Large intestine (tissue), 3 donors: ENCODE data around the gene C11orf68. TPM values are rescaled to one million over a fixed set of nuclear protein-coding genes. Genes with fewer than 3 reads are reported as not detected.

Experiments
- DNase-seq, 2 donors: peaks; one replicate each; pipeline versions ENCODE4 v3.0.0 to v3.0.0-alpha.2; 2013
- H3K27ac ChIP-seq: one replicate; pipeline ENCODE4 v1.5.1; 2013; ENCODE audit warnings: low read length
- H3K27me3 ChIP-seq: 2 replicates; pipeline ENCODE4 v1.6.1; 2013; ENCODE audit warnings: low read length; ENCODE audit not compliant: control insufficient read depth, insufficient read depth
- H3K36me3 ChIP-seq: 2 replicates; pipeline ENCODE4 v1.6.1; 2013; ENCODE audit warnings: low read length; ENCODE audit not compliant: control insufficient read depth, insufficient read depth
- H3K4me1 ChIP-seq: one replicate; pipeline ENCODE4 v1.6.1; 2013; ENCODE audit warnings: low read length; ENCODE audit not compliant: control insufficient read depth, insufficient read depth
- H3K4me3 ChIP-seq: one replicate; pipeline ENCODE4 v1.5.1; 2013; ENCODE audit warnings: low read length
- H3K9me3 ChIP-seq: one replicate; pipeline ENCODE4 v1.6.1; 2013; ENCODE audit warnings: mild to moderate bottlenecking, low read depth, low read length, moderate library complexity; ENCODE audit not compliant: control insufficient read depth
- WGBS: methylation state at CpG from one replicate; pipeline ENCODE4 v1.1.5; 2013; ENCODE audit warnings: low lambda C conversion rate; ENCODE audit not compliant: insufficient coverage; 5-methylcytosine and 5-hydroxymethylcytosine counted together
- polyA plus RNA-seq: library from polyadenylated mRNA; unstranded; fragments of 120-200 nt; gene quantifications from one replicate; pipeline ENCODE4 v1.2.1, GENCODE V29; 2013

The C11orf68 gene
- polyA plus RNA-seq, 1 donor = 30.3 TPM

- H3K27ac ChIP-seq = no peak overlapping the region
- H3K9me3 ChIP-seq = no peaks in the 10 kb centered on the region
- no CpG with 5 or more reads among the region's 11 CpGs for WGBS
- H3K4me1 ChIP-seq = no peaks in the 10 kb centered on the region
- no peaks in the 10 kb centered on the region for H3K36me3 ChIP-seq
- H3K27me3 ChIP-seq = peaks cover 10% of the 10 kb centered on the region
- H3K4me3 ChIP-seq = no peak overlapping the region
- no peak for DNase-seq
Observed at GRCh38 chr11:65945941-65946558, 27.2 kb upstream of the C11orf68 start.

- no peaks in the 10 kb centered on the region for H3K36me3 ChIP-seq
Observed at GRCh38 chr11:65945430-65945911, 26.6 kb upstream of the C11orf68 start, which contains the start of gene TSGA10IP. Gene TSGA10IP (plus strand): TSS chr11:65945480. CDS start chr11:65945676, 196 bp downstream.

GRCh38 chr11:65944767-65945166 is 25.9 kb upstream of the C11orf68 start:
- Histone ChIP-seq H3K4me1 (no peaks in the 10 kb centered on the region), H3K27me3 (peaks cover 10% of the 10 kb centered on the region), H3K4me3 (no peak overlapping the region), H3K9me3 (no peaks in the 10 kb centered on the region), H3K27ac (no peak overlapping the region), H3K36me3 (no peaks in the 10 kb centered on the region)
- WGBS = no CpG with 5 or more reads among the region's 8 CpGs
- no peak for DNase-seq

More at GRCh38 chr11:65945430-65945911, 26.6 kb upstream of the C11orf68 start, which contains the start of gene TSGA10IP:
- no peak within 1 kb of the TSS for H3K27ac ChIP-seq
- DNase-seq = no peak
- no peaks in the 10 kb centered on the region for H3K9me3 ChIP-seq
- H3K27me3 ChIP-seq = peaks cover 10% of the 10 kb centered on the region
- no peak within 1 kb of the TSS for H3K4me3 ChIP-seq
- WGBS = no CpG with 5 or more reads among the region's 13 CpGs
- H3K4me1 ChIP-seq = no peaks in the 10 kb centered on the region

GRCh38 chr11:65944191-65944590 is 25.3 kb upstream of the C11orf68 start:
- no peaks in the 10 kb centered on the region for H3K9me3 ChIP-seq
- no peaks in the 10 kb centered on the region for H3K36me3 ChIP-seq
- no CpG with 5 or more reads among the region's 8 CpGs for WGBS

GRCh38 chr11:65942531-65942930 is 23.7 kb upstream of the C11orf68 start:
- no peaks in the 10 kb centered on the region for H3K4me1 ChIP-seq
- H3K9me3 ChIP-seq = no peaks in the 10 kb centered on the region
- H3K27ac ChIP-seq = no peak overlapping the region
- no peak overlapping the region for H3K4me3 ChIP-seq
- H3K27me3 ChIP-seq = peaks cover 7% of the 10 kb centered on the region
- DNase-seq = no peak
- no peaks in the 10 kb centered on the region for H3K36me3 ChIP-seq
- whole genome bisulfite sequencing = no CpG with 5 or more reads among the region's 7 CpGs

More at GRCh38 chr11:65944191-65944590, 25.3 kb upstream of the C11orf68 start:
- Histone ChIP-seq H3K27me3 (peaks cover 10% of the 10 kb centered on the region), H3K27ac (no peak overlapping the region), H3K4me3 (no peak overlapping the region), H3K4me1 (no peaks in the 10 kb centered on the region)
- no peak for DNase-seq

GRCh38 chr11:65941720-65942310 is 23.0 kb upstream of the C11orf68 start:
- Histone ChIP-seq H3K27me3 (peaks cover 5% of the 10 kb centered on the region), H3K4me1 (no peaks in the 10 kb centered on the region), H3K27ac (no peak overlapping the region), H3K36me3 (no peaks in the 10 kb centered on the region), H3K9me3 (no peaks in the 10 kb centered on the region), H3K4me3 (no peak overlapping the region)
- DNase-seq = no peak
- no CpG with 5 or more reads among the region's 9 CpGs for WGBS

- DNase-seq = no peak
- Histone ChIP-seq H3K4me1 (no peaks in the 10 kb centered on the region), H3K27me3 (peaks cover 7% of the 10 kb centered on the region), H3K9me3 (no peaks in the 10 kb centered on the region), H3K4me3 (no peak overlapping the region), H3K36me3 (no peaks in the 10 kb centered on the region), H3K27ac (no peak overlapping the region)
- 83% methylated on average over 2 of the region's 4 CpGs for WGBS
Observed at GRCh38 chr11:65937766-65938165, 18.9 kb upstream of the C11orf68 start.

- no peaks in the 10 kb centered on the region for H3K9me3 ChIP-seq
- no peak overlapping the region for H3K4me3 ChIP-seq
- no peak overlapping the region for H3K27ac ChIP-seq
- H3K27me3 ChIP-seq = peaks cover 10% of the 10 kb centered on the region
- 67% methylated on average over 3 of the region's 4 CpGs for WGBS
- no peaks in the 10 kb centered on the region for H3K36me3 ChIP-seq
- no peak for DNase-seq
- no peaks in the 10 kb centered on the region for H3K4me1 ChIP-seq
Observed at GRCh38 chr11:65934014-65934413, 15.2 kb upstream of the C11orf68 start.

- WGBS = 57% methylated on average over 1 of the region's 9 CpGs
- Histone ChIP-seq H3K9me3 (no peaks in the 10 kb centered on the region), H3K36me3 (no peaks in the 10 kb centered on the region)
Observed at GRCh38 chr11:65932558-65932919, 13.7 kb upstream of the C11orf68 start.

GRCh38 chr11:65931773-65932557 is 13.1 kb upstream of the C11orf68 start:
- H3K4me1 ChIP-seq = no peaks in the 10 kb centered on the region
- H3K4me3 ChIP-seq = no peak overlapping the region
- no CpG with 5 or more reads among the region's 13 CpGs for WGBS
- no peaks in the 10 kb centered on the region for H3K9me3 ChIP-seq
- no peak overlapping the region for H3K27ac ChIP-seq
- no peaks in the 10 kb centered on the region for H3K36me3 ChIP-seq
- DNase-seq = no peak
- peaks cover 10% of the 10 kb centered on the region for H3K27me3 ChIP-seq

More at GRCh38 chr11:65932558-65932919, 13.7 kb upstream of the C11orf68 start:
- H3K4me3 ChIP-seq = no peak overlapping the region
- no peak overlapping the region for H3K27ac ChIP-seq
- peaks cover 10% of the 10 kb centered on the region for H3K27me3 ChIP-seq
- no peak for DNase-seq
- no peaks in the 10 kb centered on the region for H3K4me1 ChIP-seq
